Measurements from ENCODE around the gene AFF1.

DNA sequence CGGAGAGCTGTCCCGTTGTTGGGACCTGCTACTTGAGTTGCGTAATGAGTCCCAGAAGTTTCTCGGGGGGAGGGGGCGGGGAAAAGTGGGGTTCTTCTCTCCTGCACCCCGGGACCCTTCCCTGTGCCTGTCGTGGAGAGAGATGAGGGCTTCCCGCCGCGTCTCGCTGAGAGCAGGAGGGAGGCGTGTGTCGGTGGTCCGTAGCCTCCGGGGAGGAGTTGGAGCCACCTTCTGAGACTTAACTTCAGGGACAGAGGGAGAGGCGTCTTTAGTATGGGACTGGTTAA is 698 bp downstream of the AFF1 start:
- TF ChIP-seq, protein P1, sequence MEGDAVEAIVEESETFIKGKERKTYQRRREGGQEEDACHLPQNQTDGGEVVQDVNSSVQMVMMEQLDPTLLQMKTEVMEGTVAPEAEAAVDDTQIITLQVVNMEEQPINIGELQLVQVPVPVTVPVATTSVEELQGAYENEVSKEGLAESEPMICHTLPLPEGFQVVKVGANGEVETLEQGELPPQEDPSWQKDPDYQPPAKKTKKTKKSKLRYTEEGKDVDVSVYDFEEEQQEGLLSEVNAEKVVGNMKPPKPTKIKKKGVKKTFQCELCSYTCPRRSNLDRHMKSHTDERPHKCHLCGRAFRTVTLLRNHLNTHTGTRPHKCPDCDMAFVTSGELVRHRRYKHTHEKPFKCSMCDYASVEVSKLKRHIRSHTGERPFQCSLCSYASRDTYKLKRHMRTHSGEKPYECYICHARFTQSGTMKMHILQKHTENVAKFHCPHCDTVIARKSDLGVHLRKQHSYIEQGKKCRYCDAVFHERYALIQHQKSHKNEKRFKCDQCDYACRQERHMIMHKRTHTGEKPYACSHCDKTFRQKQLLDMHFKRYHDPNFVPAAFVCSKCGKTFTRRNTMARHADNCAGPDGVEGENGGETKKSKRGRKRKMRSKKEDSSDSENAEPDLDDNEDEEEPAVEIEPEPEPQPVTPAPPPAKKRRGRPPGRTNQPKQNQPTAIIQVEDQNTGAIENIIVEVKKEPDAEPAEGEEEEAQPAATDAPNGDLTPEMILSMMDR (IDR thresholded peaks at IDR 0.05), result no peak
- TF ChIP-seq POLR2A (IDR thresholded peaks at IDR 0.05), result no peak
